BLaER1 (cell line): ENCODE data around the gene UBLCP1.
"Not testable (repeated sequence)": the region's sequence is repeated elsewhere in the genome, so short reads cannot be mapped to it uniquely, and the experiment has no call there.

Experiments used
- H3K27ac ChIP-seq: shearing (Covaris generic); formaldehyde crosslinking; 2 replicates; pipeline ENCODE4 v1.8.1; 2022
- H3K27me3 ChIP-seq: shearing (Covaris generic); formaldehyde crosslinking; 2 replicates; pipeline ENCODE4 v1.8.1; 2022
- H3K36me3 ChIP-seq: shearing (Covaris generic); formaldehyde crosslinking; 2 replicates; pipeline ENCODE4 v1.8.1; 2022
- H3K4me1 ChIP-seq: shearing (Covaris generic); formaldehyde crosslinking; 2 replicates; pipeline ENCODE4 v1.8.1; 2022
- H3K4me2 ChIP-seq: shearing (Covaris generic); formaldehyde crosslinking; 2 replicates; pipeline ENCODE4 v1.8.1; 2022
- H3K4me3 ChIP-seq: shearing (Covaris generic); formaldehyde crosslinking; 2 replicates; pipeline ENCODE4 v1.8.1; 2022
- H3K9ac ChIP-seq: shearing (Covaris generic); formaldehyde crosslinking; 2 replicates; pipeline ENCODE4 v1.8.1; 2022
- H3K9me3 ChIP-seq: shearing (Covaris generic); formaldehyde crosslinking; 2 replicates; pipeline ENCODE4 v1.8.1; 2022
- H4K20me1 ChIP-seq: shearing (Covaris generic); formaldehyde crosslinking; 2 replicates; pipeline ENCODE4 v1.8.1; 2022
- Cebpa-rat ChIP-seq: shearing (Covaris generic); IDR thresholded peaks from 2 replicates; pipeline ENCODE4 v1.8.1; 2022

UBLCP1 gene

GRCh38 chr5:159273923-159274322 is 10.8 kb downstream of the UBLCP1 start:
- Histone ChIP-seq H3K36me3 (0 out of 2 replicates have a peak, but pooled peaks cover 4% of the 10 kb centered on the region), H3K4me2 (no peak overlapping the region)

GRCh38 chr5:159274676-159275075 is 11.6 kb downstream of the UBLCP1 start:
- Histone ChIP-seq H3K9me3 (no peaks in the 10 kb centered on the region), H3K9ac (no peak overlapping the region), H3K4me3 (no peak overlapping the region), H3K4me1 (no peaks in the 10 kb centered on the region), H3K27me3 (no peaks in the 10 kb centered on the region), H3K4me2 (no peak overlapping the region), H4K20me1 (no peaks in the 10 kb centered on the region), H3K27ac (no peak overlapping the region), H3K36me3 (0 out of 2 replicates have a peak, but pooled peaks cover 4% of the 10 kb centered on the region)
- no peak for TF ChIP-seq Cebpa-rat

More at GRCh38 chr5:159273923-159274322, 10.8 kb downstream of the UBLCP1 start:
- Histone ChIP-seq H3K27me3 (no peaks in the 10 kb centered on the region), H4K20me1 (no peaks in the 10 kb centered on the region), H3K4me3 (no peak overlapping the region), H3K4me1 (no peaks in the 10 kb centered on the region), H3K9me3 (no peaks in the 10 kb centered on the region), H3K9ac (no peak overlapping the region), H3K27ac (no peak overlapping the region)
- no peak for TF ChIP-seq Cebpa-rat

- H4K20me1 ChIP-seq: no peaks in the 10 kb centered on the region
- no peaks in the 10 kb centered on the region for H3K36me3 ChIP-seq
- no peaks in the 10 kb centered on the region; the same call in none of the 2 replicates for H3K9me3 ChIP-seq
- H3K9ac ChIP-seq: no peak overlapping the region
- no peak overlapping the region for H3K4me3 ChIP-seq
- no peaks in the 10 kb centered on the region for H3K27me3 ChIP-seq
- H3K4me1 ChIP-seq: 0 out of 2 replicates have a peak, but pooled peaks cover 4% of the 10 kb centered on the region
- no peak overlapping the region for H3K27ac ChIP-seq
- TF ChIP-seq Cebpa-rat: no peak
- no peak overlapping the region for H3K4me2 ChIP-seq
These were observed 23.4 kb downstream of the UBLCP1 start for GRCh38 chr5:159286420-159287035.

GRCh38 chr5:159290741-159291140 is 27.7 kb downstream of the UBLCP1 start:
- Histone ChIP-seq H3K9ac (no peak overlapping the region), H3K4me2 (no peak overlapping the region), H3K4me1 (0 out of 2 replicates have a peak, but pooled peaks cover 4% of the 10 kb centered on the region), H3K36me3 (no peaks in the 10 kb centered on the region), H3K9me3 (no peaks in the 10 kb centered on the region; the same call in none of the 2 replicates), H4K20me1 (no peaks in the 10 kb centered on the region), H3K27ac (no peak overlapping the region), H3K4me3 (no peak overlapping the region), H3K27me3 (no peaks in the 10 kb centered on the region)
- TF ChIP-seq Cebpa-rat: no peak

GRCh38 chr5:159294921-159295320 is 31.8 kb downstream of the UBLCP1 start:
- no peak overlapping the region for H3K9ac ChIP-seq
- no peaks in the 10 kb centered on the region for H3K36me3 ChIP-seq
- no peaks in the 10 kb centered on the region for H4K20me1 ChIP-seq
- TF ChIP-seq Cebpa-rat: no peak
- no peak overlapping the region for H3K27ac ChIP-seq
- H3K27me3 ChIP-seq: no peaks in the 10 kb centered on the region
- peaks cover 37% of the 10 kb centered on the region for H3K9me3 ChIP-seq
- H3K4me2 ChIP-seq: no peak overlapping the region
- 0 out of 2 replicates have a peak, but pooled peaks cover 4% of the 10 kb centered on the region for H3K4me1 ChIP-seq
- no peak overlapping the region for H3K4me3 ChIP-seq

- H3K9ac ChIP-seq, H3K27ac ChIP-seq, H3K27me3 ChIP-seq, H3K4me1 ChIP-seq, H3K4me3 ChIP-seq, H3K4me2 ChIP-seq, H3K36me3 ChIP-seq, H4K20me1 ChIP-seq: not testable (repeated sequence)
- peaks cover 56% of the 10 kb centered on the region for H3K9me3 ChIP-seq
These were observed 34.2 kb downstream of the UBLCP1 start for GRCh38 chr5:159297300-159297699.

- no peaks in the 10 kb centered on the region for H3K27me3 ChIP-seq
- H3K4me1 ChIP-seq: no peaks in the 10 kb centered on the region
- TF ChIP-seq Cebpa-rat: no peak
- no peaks in the 10 kb centered on the region for H3K36me3 ChIP-seq
- H3K9me3 ChIP-seq: peaks cover 65% of the 10 kb centered on the region
- no peak overlapping the region for H3K4me2 ChIP-seq
- no peak overlapping the region for H3K27ac ChIP-seq
- no peaks in the 10 kb centered on the region for H4K20me1 ChIP-seq
- H3K9ac ChIP-seq: no peak overlapping the region
- H3K4me3 ChIP-seq: no peak overlapping the region; the same call in 1 of the 2 replicates
These were observed 38.4 kb downstream of the UBLCP1 start for GRCh38 chr5:159301466-159301865.

- not testable (repeated sequence) for H3K4me3 ChIP-seq, H3K27me3 ChIP-seq, H4K20me1 ChIP-seq, H3K4me1 ChIP-seq, H3K27ac ChIP-seq, H3K36me3 ChIP-seq, H3K4me2 ChIP-seq, H3K9ac ChIP-seq
- H3K9me3 ChIP-seq: peaks cover 58% of the 10 kb centered on the region
These were observed 39.1 kb downstream of the UBLCP1 start for GRCh38 chr5:159301929-159302860.

GRCh38 chr5:159303286-159303685 is 40.2 kb downstream of the UBLCP1 start:
- H4K20me1 ChIP-seq: no peaks in the 10 kb centered on the region
- H3K4me2 ChIP-seq: no peak overlapping the region
- H3K9me3 ChIP-seq: peaks cover 47% of the 10 kb centered on the region
- H3K36me3 ChIP-seq: no peaks in the 10 kb centered on the region
- H3K27me3 ChIP-seq: no peaks in the 10 kb centered on the region
- no peak overlapping the region for H3K9ac ChIP-seq
- no peak overlapping the region for H3K4me3 ChIP-seq
- no peak overlapping the region for H3K27ac ChIP-seq
- no peaks in the 10 kb centered on the region for H3K4me1 ChIP-seq
- TF ChIP-seq Cebpa-rat: no peak

- Histone ChIP-seq H3K9ac (no peak overlapping the region), H3K4me3 (no peak overlapping the region), H3K4me2 (no peak overlapping the region), H3K27ac (no peak overlapping the region), H3K9me3 (peaks cover 32% of the 10 kb centered on the region), H3K36me3 (no peaks in the 10 kb centered on the region), H3K27me3 (no peaks in the 10 kb centered on the region), H4K20me1 (no peaks in the 10 kb centered on the region), H3K4me1 (no peaks in the 10 kb centered on the region)
- TF ChIP-seq Cebpa-rat: no peak
These were observed 42.0 kb downstream of the UBLCP1 start for GRCh38 chr5:159304961-159305595.
